Raji (cell line): ENCODE data around the gene CPE.

Experiments
- POLR2A ChIP-seq: IDR thresholded peaks from 2 replicates; pipeline ENCODE4 v1.6.1; 2011; ENCODE audit warnings: low read depth, low read length, control low read depth; ENCODE audit not compliant: insufficient read depth

The CPE gene

GRCh38 chr4:165384598-165384997 lies 5.8 kb downstream of the CPE start:
- TF ChIP-seq POLR2A, result no peak

DNA sequence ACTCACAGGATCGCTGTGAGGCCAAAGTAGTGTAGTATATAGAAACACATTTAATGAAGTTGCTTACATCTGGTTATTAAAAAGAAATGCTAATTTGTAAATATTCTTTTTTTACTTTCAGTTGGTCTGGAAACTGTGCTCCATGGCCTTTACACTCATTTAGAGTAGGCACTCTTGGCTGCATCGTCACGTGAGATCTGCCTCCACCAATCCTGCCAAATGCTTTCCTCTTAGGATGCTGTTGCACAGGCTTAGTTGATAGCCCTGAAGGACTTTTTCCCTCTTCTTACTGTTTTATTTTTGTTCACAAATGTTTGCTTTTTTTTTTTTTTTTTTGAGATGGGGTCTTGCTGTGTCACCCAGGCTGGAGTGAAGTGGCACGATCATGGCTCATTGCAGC lies 6.3 kb downstream of the CPE start:
- no peak for TF ChIP-seq POLR2A

GRCh38 chr4:165386328-165386727 lies 7.5 kb downstream of the CPE start:
- no peak for TF ChIP-seq POLR2A

DNA sequence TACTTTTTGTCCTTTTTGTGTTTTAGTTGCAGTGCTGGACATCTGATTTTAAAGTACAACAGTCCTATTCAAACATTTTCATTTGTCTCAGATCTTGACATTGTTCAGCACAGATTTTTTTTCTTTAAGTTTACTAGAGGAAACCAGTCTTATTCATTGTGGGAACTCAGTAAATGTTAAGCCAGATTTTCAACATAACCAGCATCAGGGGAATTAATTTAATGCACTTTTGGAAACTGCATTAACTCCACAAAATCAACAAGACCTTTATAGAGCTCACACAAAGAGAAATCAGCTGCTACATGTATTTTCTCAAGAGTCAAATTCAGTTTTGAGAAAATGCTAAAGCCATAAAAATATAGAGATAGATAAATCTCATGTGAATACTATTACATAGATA lies 9.9 kb downstream of the CPE start:
- no peak for TF ChIP-seq POLR2A

- no peak for TF ChIP-seq POLR2A
Observed at GRCh38 chr4:165393051-165393450, 14.2 kb downstream of the CPE start.

DNA sequence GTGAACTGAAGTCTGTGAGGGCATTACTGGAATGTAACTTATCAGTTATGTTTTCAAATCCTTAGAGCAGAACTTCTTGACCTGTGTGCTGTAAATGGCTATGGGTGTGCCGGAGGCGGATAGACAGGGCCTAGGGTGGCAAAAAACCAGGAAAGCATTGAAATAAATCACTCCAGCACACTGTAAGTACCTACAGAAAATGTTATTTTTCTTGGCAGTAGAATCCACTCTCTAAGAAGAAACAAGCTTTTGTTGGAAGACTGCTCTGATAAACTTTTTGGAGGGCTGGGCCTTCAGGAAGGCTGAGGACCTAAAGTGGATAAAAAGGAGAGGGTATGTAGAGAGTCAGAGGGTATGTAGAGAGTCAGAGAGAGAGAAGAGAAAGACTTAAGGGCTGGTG lies 14.9 kb downstream of the CPE start:
- TF ChIP-seq POLR2A, result no peak

- no peak for TF ChIP-seq POLR2A
Observed at GRCh38 chr4:165394275-165394674, 15.5 kb downstream of the CPE start.

DNA sequence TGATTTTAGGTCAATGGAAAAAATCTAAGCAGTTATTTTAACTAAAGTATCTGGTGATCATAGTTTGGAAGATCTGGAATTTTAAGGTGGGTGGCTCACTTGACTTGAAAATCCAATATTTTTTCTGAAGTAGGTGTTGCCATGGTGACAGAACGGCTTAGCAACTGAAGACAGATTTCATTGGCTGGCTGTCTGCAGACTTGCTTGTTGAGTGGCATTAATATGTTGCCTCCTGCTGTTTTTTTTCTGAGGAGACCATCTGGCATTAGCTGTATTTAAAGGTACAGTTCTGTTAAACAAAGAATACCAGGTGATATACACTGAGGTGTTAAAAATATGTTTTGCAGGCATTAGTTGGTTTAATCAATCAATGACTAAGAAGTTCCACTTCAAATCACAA lies 19.8 kb downstream of the CPE start:
- TF ChIP-seq POLR2A, result no peak

- TF ChIP-seq POLR2A, result no peak
Observed at GRCh38 chr4:165402375-165402774, 23.6 kb downstream of the CPE start.

DNA sequence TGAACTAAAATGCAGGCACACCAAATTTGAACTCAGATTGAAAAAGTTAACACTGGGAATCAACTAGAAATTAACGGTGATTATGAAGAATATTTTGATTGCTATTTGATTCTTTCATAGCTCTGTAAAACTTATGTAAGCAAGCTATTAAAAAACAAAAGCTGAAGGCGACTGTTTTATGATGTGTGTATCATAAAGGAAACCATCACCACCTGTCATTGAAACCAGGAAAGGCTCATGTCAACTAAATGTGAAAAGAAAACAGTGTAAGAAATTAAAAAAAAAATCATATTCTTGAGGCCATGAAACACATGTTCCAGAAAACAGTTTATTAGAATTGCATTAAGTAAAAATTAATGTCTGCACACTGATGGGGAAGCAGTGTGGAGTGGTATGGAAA lies 24.2 kb downstream of the CPE start:
- no peak for TF ChIP-seq POLR2A

DNA sequence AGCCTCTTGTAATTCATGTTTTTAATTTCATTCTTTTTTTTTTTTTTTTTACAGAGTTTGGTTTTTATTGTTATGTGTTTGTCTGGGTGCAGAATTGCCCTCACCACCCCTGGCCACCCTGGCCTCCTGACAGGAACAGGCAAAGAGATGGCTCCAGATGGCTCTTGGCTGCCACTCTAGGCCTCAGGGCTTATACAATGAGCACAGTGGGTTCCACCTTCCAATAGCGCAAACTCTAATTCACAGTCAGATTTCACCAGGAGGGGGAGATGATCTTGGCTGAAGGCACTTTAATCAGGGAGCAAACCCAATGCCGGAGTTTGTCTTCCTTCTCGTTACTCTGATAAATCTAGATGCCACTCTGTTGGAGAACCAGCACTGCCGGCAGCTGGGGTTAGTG lies 24.8 kb downstream of the CPE start:
- no peak for TF ChIP-seq POLR2A

- no peak for TF ChIP-seq POLR2A
Observed at GRCh38 chr4:165404080-165404479, 25.3 kb downstream of the CPE start.

GRCh38 chr4:165404696-165405095 lies 25.9 kb downstream of the CPE start:
- no peak for TF ChIP-seq POLR2A

GRCh38 chr4:165410214-165410613 lies 31.4 kb downstream of the CPE start:
- TF ChIP-seq POLR2A, result no peak

GRCh38 chr4:165415910-165416309 lies 37.1 kb downstream of the CPE start:
- no peak for TF ChIP-seq POLR2A

GRCh38 chr4:165418073-165418472 lies 39.3 kb downstream of the CPE start:
- TF ChIP-seq POLR2A, result no peak

DNA sequence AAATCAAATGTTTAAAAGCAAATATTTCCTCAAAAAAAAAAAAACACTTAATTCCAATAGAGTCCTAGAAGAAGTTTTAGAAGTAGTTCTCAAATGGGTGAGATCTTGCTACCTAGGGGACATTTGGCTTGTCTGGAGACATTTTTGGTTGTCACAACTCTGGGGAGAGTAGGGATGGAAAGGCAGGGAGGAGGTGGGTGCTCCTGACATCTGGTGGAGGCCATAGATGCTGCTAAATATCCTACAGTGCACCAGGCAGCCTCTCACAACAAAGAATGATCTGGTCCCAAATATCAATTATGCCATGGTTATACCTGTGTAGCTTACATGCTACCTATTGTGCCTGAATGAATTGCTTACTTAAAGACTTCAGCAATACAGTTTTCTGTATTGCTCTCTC lies 46.8 kb downstream of the CPE start:
- no peak for TF ChIP-seq POLR2A

DNA sequence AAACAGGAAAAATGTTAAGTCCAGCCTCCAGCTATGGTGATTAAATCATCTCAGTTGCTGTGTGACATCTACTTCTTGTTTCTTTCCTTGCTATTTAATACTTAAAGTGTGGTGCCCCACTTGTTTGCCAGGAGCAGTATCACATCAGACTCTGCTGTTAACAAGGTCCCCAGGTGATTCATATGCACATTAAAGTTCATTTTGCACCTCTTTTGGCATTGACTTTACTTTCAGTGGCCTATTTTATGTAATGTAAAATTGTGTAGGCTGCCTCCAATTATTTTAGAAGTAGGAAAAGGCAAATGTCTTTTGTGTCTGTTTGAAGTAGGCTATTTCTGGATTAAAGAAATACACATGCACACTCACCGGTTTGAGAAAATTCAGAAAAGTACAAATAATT lies 47.5 kb downstream of the CPE start:
- TF ChIP-seq POLR2A, result no peak

DNA sequence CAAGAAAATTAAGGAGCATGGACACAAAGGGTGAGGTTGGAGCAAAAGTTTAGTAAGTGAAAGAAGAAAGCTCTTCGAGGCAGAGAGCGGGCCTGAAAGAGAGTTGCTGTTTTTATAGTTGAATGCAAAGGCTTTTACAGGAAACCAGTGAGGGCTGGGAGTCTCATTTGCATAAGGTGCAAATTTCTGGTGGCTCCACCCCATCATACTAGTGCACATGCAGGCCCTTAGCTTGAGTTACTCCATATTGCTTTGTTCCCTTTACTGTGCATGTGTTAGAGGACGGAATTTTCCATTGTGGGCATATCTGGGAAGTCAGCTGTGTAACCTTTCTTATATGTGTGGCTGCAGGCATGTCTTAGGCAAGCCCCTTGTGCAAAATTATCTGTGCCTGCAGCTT lies 48.0 kb downstream of the CPE start:
- TF ChIP-seq POLR2A, result no peak

DNA sequence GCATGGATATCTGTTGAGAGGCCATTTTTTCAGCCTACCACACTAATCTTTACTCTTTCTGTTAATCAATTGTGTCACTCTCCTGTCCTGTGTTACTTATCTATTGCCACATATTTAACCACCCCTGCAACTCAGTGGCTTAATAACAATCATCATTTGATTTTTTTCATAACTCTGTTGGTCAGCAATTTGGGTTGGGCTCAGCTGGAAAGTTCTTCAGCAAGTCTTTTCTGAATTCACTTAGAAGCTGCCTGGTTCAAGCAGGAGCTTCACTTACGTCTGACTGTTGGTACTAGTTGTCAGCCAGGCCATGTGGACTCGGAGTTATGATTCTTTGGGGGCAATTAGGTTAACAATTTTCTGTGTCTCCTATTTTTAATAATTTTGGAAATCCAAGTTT lies 50.1 kb downstream of the CPE start:
- TF ChIP-seq POLR2A, result no peak
